B cell (primary cell): ENCODE data around the gene UAP1L1.

ENCODE experiments used
- CTCF ChIP-seq: fragments of 200-600 bp; IDR thresholded peaks from one replicate; pipeline ENCODE4 v1.8.0; 2022; ENCODE audit warnings: antibody characterized with exemption, mild to moderate bottlenecking
- EZH2 ChIP-seq: IDR thresholded peaks from 2 replicates; pipeline ENCODE4 v1.6.1; 2012; ENCODE audit warnings: borderline replicate concordance, low read depth, mild to moderate bottlenecking, moderate library complexity, low read length; ENCODE audit not compliant: insufficient read depth, poor library complexity, severe bottlenecking

GRCh38 chr9:137108608-137109249 lies 31.4 kb downstream of the UAP1L1 start:
- no peak for TF ChIP-seq CTCF
- TF ChIP-seq EZH2 = no peak
